Smooth muscle cell (in vitro differentiated cells): Measurements from ENCODE around the gene SGO1. TPM values are rescaled to one million over a fixed set of nuclear protein-coding genes. Genes with fewer than 3 reads are reported as not detected.

Source experiments
- DNase-seq: peaks from one replicate; lab custom pipeline; 2025; ENCODE audit not compliant: unreplicated experiment; lab: John Stamatoyannopoulos, UW
- H2AFZ ChIP-seq: fragments of 200-600 bp; sonication (generic); 2 replicates; pipeline ENCODE4 v1.6.0; 2016; ENCODE audit warnings: antibody characterized with exemption, low read depth, mild to moderate bottlenecking
- H3F3A ChIP-seq: fragments of 200-600 bp; sonication (generic); 2 replicates; pipeline ENCODE4 v1.6.0; 2017; ENCODE audit warnings: antibody characterized with exemption, low read depth
- H3K27ac ChIP-seq: fragments of 200-600 bp; sonication (generic); 2 replicates; pipeline ENCODE4 v1.5.1; 2016; ENCODE audit warnings: low read depth, mild to moderate bottlenecking
- H3K27me3 ChIP-seq: fragments of 200-600 bp; sonication (generic); 2 replicates; pipeline ENCODE4 v1.6.1; 2016; ENCODE audit warnings: low read depth, mild to moderate bottlenecking
- H3K36me3 ChIP-seq: fragments of 200-600 bp; sonication (generic); 2 replicates; pipeline ENCODE4 v1.5.1; 2016; ENCODE audit warnings: low read depth
- H3K4me1 ChIP-seq: fragments of 200-600 bp; sonication (generic); 2 replicates; pipeline ENCODE4 v1.5.1; 2016; ENCODE audit warnings: low read depth
- H3K4me2 ChIP-seq: fragments of 200-600 bp; sonication (generic); 2 replicates; pipeline ENCODE4 v1.6.0; 2016; ENCODE audit warnings: mild to moderate bottlenecking
- H3K4me3 ChIP-seq: fragments of 200-600 bp; sonication (generic); 2 replicates; pipeline ENCODE4 v1.5.1; 2016; ENCODE audit warnings: mild to moderate bottlenecking
- H3K79me2 ChIP-seq: fragments of 200-600 bp; sonication (generic); 2 replicates; pipeline ENCODE4 v1.6.0; 2016; ENCODE audit warnings: low read depth, mild to moderate bottlenecking
- H3K9ac ChIP-seq: fragments of 200-600 bp; sonication (generic); 2 replicates; pipeline ENCODE4 v1.6.0; 2016; ENCODE audit warnings: low read depth
- H3K9me3 ChIP-seq: fragments of 200-600 bp; sonication (generic); replicated peaks from 2 replicates; pipeline ENCODE4 v1.5.1; 2016; ENCODE audit warnings: low read depth
- H4K20me1 ChIP-seq: fragments of 200-600 bp; sonication (generic); 2 replicates; pipeline ENCODE4 v1.6.0; 2016; ENCODE audit warnings: low read depth
- WGBS: methylation state at CpG from one replicate; pipeline ENCODE4 v1.1.7; 2016; ENCODE audit warnings: low lambda C conversion rate; 5-methylcytosine and 5-hydroxymethylcytosine counted together
- polyA plus RNA-seq: library from polyadenylated mRNA; unstranded; fragments of >200 nt; fragmentation: Nextera tagmentation; extraction: Ambion mirVana; gene quantifications from 2 replicates; pipeline ENCODE4 v1.2.1, GENCODE V29; 2016
- total RNA-seq: library from RNA; depleted of rRNA; stranded (reverse); fragments of >200 nt; gene quantifications from 2 replicates; pipeline ENCODE4 v1.2.3, GENCODE V29; 2014
- TF ChIP-seq, protein P1 (sequence below): fragments of 200-600 bp; sonication (generic); IDR thresholded peaks from 2 replicates; pipeline ENCODE4 v1.5.1; 2017; ENCODE audit warnings: borderline replicate concordance, mild to moderate bottlenecking, antibody characterized with exemption; ENCODE audit not compliant: insufficient read depth, poor library complexity, severe bottlenecking

The SGO1 gene
- total and polyA plus RNA-seq, 2 experiments from 2014 or later, result 4.1 to 5.4 TPM

GRCh38 chr3:20140881-20141280 lies 45.1 kb downstream of the SGO1 start:
- H2AFZ ChIP-seq, result no peak overlapping the region
- H3K79me2 ChIP-seq, result no peaks in the 10 kb centered on the region
- no peak overlapping the region for H3K4me2 ChIP-seq
- H4K20me1 ChIP-seq, result no peaks in the 10 kb centered on the region
- no peaks in the 10 kb centered on the region for H3K36me3 ChIP-seq
- TF ChIP-seq, protein P1, sequence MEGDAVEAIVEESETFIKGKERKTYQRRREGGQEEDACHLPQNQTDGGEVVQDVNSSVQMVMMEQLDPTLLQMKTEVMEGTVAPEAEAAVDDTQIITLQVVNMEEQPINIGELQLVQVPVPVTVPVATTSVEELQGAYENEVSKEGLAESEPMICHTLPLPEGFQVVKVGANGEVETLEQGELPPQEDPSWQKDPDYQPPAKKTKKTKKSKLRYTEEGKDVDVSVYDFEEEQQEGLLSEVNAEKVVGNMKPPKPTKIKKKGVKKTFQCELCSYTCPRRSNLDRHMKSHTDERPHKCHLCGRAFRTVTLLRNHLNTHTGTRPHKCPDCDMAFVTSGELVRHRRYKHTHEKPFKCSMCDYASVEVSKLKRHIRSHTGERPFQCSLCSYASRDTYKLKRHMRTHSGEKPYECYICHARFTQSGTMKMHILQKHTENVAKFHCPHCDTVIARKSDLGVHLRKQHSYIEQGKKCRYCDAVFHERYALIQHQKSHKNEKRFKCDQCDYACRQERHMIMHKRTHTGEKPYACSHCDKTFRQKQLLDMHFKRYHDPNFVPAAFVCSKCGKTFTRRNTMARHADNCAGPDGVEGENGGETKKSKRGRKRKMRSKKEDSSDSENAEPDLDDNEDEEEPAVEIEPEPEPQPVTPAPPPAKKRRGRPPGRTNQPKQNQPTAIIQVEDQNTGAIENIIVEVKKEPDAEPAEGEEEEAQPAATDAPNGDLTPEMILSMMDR, result no peak
- WGBS, result 42% methylated on average over 2 of the region's 2 CpGs
- H3K27ac ChIP-seq, result no peak overlapping the region
- no peaks in the 10 kb centered on the region for H3K27me3 ChIP-seq
- DNase-seq, result no peak
- H3K4me3 ChIP-seq, result no peak overlapping the region
- H3K4me1 ChIP-seq, result peaks cover 17% of the 10 kb centered on the region
- no peaks in the 10 kb centered on the region for H3F3A ChIP-seq
- H3K9me3 ChIP-seq, result no peaks in the 10 kb centered on the region
- H3K9ac ChIP-seq, result no peak overlapping the region

DNA sequence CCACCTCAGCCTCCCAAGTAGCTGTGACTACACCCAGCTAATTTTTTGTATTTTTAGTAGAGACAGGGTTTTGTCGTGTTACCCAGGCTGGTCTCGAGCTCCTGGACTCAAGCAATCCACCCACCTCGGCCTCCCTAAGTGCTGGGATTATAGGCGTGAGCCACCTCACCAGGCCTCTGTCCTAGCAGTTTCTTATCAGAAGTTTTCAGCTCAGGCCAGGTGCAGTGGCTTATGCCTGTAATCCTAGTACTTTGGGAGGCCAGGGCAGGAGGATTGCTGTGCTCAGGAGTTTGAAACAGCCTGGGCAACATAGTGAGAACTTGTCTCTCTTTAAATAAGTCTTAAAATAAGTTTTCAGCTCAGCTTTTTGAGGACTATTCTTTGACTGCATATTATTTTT lies 48.4 kb downstream of the SGO1 start:
- Histone ChIP-seq H3K9me3 (no peaks in the 10 kb centered on the region), H4K20me1 (no peaks in the 10 kb centered on the region), H2AFZ (no peak overlapping the region), H3K27me3 (no peaks in the 10 kb centered on the region), H3K9ac (no peak overlapping the region), H3K4me3 (no peak overlapping the region), H3K36me3 (no peaks in the 10 kb centered on the region), H3F3A (no peaks in the 10 kb centered on the region), H3K79me2 (no peaks in the 10 kb centered on the region), H3K4me2 (no peak overlapping the region), H3K27ac (no peak overlapping the region), H3K4me1 (peaks cover 17% of the 10 kb centered on the region)
- WGBS, result 47% methylated on average over 4 of the region's 4 CpGs
- no peak for DNase-seq
- TF ChIP-seq, protein P1, result no peak

DNA sequence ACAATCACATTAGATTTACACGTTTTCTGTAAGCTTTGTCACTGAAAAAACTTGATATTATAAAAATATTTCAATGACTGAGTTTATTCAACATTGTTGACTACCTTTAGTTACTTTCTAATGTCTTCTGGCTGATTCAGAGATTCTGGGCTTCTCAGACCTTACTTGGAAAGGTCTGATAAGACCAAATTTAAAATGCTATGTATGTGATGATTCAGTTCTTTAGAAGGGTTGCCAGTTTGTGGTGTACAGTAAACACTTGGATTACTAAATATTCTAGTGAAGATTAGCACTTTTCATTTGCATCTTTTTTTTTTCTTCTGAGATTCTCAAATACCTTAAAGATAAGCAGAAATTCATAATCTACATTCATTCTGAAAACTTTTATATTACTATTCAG lies 49.8 kb downstream of the SGO1 start:
- no peak overlapping the region for H3K9ac ChIP-seq
- no peaks in the 10 kb centered on the region for H3K27me3 ChIP-seq
- H3F3A ChIP-seq, result no peaks in the 10 kb centered on the region
- no peak overlapping the region for H3K4me3 ChIP-seq
- no peak overlapping the region for H2AFZ ChIP-seq
- no peaks in the 10 kb centered on the region for H3K79me2 ChIP-seq
- H4K20me1 ChIP-seq, result no peaks in the 10 kb centered on the region
- no peak for DNase-seq
- H3K4me2 ChIP-seq, result no peak overlapping the region
- H3K27ac ChIP-seq, result no peak overlapping the region
- H3K4me1 ChIP-seq, result peaks cover 7% of the 10 kb centered on the region
- no peaks in the 10 kb centered on the region for H3K36me3 ChIP-seq
- WGBS, result 90% methylated on average over 1 of the region's 1 CpG
- H3K9me3 ChIP-seq, result no peaks in the 10 kb centered on the region
- TF ChIP-seq, protein P1, result no peak

GRCh38 chr3:20130106-20130505 lies 55.9 kb downstream of the SGO1 start:
- Histone ChIP-seq H3K4me3 (no peak overlapping the region), H2AFZ (no peak overlapping the region), H3K9me3 (no peaks in the 10 kb centered on the region), H3K36me3 (no peaks in the 10 kb centered on the region), H3K79me2 (no peaks in the 10 kb centered on the region), H3F3A (no peaks in the 10 kb centered on the region), H3K4me1 (no peaks in the 10 kb centered on the region), H3K27ac (no peak overlapping the region), H3K4me2 (no peak overlapping the region), H3K27me3 (no peaks in the 10 kb centered on the region), H4K20me1 (no peaks in the 10 kb centered on the region), H3K9ac (no peak overlapping the region)
- WGBS, result 90% methylated on average over 7 of the region's 7 CpGs
- no peak for DNase-seq
- TF ChIP-seq, protein P1, result no peak
